GM15510 (cell line): ENCODE data around the gene CYTH4.

Experiments
- POLR2A ChIP-seq: IDR thresholded peaks from 3 replicates; pipeline ENCODE4 v1.6.1; 2011; ENCODE audit warnings: borderline replicate concordance; ENCODE audit not compliant: insufficient read length; ENCODE audit errors: extremely low read depth

Gene CYTH4

DNA sequence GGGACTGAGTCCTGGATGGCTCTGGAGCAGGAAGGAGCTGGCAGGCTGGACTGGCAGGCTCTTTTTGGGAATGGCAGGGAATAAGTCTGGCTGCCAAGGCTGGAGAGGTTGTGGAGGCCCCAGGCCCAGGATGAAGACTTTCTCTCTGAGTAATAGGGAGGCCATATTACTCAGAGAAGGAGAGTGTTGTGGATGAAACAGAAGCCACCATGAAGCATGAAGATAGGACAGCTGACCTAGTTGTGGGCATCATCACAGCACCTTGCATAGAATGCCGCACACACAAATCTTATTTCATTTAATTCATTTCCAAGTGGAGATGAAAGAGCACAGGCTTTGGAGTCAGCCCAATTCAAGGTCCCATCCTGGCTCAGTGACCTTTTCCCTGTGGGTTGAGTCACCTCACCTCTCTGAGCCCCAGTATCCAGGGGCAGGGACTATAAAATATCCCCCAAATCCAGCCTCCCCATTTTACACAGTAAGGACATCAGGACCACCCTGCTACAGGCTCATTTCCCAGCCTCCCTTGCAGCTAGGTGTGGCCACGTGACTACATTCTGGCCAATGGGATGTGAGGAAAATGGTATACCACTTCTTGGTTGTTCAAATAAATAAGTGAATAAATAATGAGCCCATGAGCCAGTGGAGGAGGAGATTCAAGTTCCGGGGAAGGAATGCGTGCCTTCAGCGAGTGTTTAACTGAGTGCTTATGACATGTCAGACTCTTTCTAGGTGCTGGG, 9.4 kb downstream of the CYTH4 start:
- TF ChIP-seq POLR2A = no peak

DNA sequence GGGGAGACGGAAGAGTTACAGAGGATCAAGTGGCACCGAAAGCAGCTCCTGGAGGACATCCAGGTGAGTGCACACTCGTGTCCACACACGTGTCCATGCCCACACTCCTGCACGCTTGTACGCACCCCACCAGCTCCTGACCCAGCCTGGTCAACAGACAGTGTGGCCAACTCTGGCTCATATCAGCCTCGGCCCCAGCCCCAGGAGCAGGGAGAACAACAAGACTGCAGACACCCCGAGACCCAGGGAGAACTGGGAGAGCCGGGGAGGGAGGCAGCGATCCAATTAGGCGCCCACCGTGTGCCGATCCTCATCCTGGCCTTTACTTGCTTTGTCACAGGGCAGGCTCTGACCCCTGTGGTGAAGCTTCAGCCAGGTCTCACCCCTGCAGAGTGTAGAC, 10.3 kb downstream of the CYTH4 start:
- TF ChIP-seq POLR2A = no peak

DNA sequence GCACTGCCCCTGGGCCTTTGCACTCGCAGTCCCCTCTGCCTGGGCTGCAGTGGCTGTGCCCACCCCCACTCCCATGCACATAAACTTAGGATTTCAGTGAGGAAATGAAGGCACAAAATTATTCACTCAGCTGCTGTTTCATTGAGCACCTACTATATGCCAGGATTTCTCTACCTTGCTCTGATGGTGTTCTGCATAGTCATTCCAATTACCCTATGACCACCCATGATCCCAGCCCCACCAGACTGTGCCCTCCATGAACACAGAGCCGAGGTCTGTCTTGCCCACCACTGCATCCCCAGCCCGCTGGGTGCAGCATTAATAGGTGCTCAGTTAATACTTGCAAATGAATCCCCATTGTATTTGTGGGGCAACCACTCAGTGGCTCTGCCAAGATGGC, 10.9 kb downstream of the CYTH4 start:
- no peak for TF ChIP-seq POLR2A

DNA sequence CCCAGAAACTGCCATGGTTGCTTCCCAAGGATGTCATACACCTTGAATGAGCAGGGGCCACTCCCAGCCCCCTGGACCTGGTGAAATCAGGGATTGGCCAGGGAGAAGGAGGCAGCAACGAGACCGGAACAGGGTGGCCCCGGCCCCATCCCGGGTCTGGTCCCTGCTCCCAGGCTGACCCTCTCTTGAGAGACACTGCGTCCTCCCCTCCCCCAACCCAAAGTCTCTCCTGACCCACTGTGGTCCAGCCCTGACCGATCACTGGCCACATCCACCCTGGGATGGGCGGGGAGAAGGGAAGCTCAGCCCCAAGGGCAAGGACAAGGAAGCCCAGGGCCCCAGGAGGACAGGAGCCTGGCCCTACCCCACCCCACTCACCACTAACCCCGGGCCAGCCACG, 12.4 kb downstream of the CYTH4 start:
- no peak for TF ChIP-seq POLR2A

DNA sequence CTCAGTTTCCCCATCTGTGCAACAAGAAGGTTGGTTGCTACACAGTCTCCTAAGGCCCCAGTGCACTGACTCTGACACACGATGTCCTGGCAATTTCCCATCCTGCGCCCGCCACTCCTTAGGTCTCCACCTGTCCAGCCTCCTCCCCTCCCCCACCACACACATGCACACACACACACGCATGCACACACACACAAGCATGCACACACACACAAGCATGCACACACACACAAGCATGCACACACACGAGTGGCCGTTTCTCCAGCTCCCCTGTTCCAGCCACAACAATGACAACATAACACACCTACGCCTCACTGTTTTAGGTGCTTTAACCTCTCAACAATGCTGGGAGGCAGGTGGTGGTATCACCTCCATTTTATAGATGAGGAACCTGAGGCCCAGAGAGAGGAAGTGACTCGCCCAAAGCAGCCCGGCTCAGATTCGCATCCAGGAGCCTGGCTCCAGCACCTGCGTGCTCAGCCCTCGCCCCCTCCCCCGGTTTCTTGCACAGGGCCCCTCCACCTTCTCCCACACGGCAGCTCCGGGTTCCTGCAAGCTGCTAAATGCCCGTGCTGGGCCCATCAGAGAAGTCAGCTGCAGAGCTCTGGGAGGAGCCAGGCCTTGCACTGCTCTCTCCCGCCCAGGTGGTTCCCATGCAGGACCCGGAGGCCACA, 13.0 kb downstream of the CYTH4 start:
- TF ChIP-seq POLR2A = no peak

DNA sequence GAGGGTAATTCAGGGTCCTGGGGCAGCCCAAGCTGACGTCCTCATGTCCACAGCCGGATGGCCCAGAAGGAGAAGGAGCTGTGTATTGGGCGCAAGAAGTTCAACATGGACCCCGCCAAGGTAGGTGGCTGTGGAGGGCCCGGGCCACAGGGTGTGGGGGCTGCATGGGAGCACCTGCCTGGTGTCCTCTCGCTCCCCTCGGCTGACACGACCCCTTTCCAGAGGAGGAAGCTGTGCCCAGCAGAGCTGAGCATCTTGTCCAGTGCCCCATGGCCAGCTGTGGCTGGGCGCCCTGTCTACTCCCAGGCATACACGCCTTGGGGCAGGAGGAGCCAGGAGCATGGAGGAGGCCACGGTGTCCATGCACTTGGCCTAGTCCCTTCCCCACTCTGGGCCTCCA, 13.6 kb downstream of the CYTH4 start:
- TF ChIP-seq POLR2A = no peak

DNA sequence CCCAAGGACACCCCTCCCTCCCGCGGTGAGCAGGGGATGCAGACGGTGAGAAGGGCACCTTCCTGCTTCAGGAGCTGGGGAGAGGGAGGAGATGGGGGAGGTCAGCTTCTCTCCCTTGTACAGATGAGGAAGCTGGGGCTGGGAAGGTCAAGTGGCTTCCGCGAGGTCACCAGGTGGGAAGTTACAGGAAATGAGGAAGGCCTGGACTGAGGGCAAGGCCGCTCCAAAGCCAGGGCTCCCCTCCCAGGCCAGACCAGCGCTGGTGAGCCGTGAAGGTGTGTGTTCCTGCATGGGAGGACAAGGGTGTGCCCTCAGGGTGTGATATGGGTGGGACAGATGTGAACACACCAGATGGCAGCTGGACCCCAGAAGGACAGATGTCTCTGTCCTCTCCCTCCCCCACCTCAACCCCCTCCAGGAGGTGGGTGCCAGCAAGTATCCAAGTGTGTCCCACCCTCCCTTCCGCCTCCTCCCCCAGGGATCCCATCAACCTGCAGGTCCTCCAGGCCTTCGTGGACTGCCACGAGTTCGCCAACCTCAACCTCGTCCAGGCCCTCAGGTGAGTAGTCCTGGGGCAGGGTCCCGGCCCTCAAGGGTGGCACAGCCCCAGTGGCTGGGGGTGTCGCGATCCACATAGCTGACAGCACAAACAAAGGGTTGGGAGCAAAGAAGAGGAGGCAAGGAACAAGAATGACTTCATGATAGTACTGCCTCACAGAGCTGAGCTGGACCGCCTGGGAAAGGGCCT, 16.6 kb downstream of the CYTH4 start:
- no peak for TF ChIP-seq POLR2A

DNA sequence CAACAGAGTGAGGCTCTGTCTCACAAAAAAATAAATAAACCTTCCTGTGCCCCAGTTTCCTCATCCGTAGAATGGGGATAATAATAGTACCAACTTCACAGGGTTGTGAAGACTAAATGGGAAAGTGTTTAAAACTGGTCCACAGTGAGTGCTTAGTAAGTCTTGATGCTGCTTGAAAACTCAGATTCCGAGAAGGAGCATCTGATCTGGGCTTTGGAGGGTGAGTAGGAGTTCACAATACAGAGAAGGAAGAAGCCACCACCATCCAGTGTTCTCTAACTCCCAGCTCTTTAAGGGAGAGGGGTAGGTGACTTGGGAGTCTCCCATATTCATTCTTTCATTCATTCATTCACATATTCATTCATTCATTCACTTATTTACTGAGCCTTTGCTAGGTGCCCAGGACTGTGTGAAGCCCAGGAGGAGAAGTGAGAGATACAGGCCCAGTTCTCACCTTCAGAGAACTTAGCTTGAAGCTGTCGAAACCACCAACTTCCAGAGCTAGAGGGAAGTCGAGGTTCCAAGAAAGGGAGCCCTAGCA, 17.7 kb downstream of the CYTH4 start:
- TF ChIP-seq POLR2A = no peak

DNA sequence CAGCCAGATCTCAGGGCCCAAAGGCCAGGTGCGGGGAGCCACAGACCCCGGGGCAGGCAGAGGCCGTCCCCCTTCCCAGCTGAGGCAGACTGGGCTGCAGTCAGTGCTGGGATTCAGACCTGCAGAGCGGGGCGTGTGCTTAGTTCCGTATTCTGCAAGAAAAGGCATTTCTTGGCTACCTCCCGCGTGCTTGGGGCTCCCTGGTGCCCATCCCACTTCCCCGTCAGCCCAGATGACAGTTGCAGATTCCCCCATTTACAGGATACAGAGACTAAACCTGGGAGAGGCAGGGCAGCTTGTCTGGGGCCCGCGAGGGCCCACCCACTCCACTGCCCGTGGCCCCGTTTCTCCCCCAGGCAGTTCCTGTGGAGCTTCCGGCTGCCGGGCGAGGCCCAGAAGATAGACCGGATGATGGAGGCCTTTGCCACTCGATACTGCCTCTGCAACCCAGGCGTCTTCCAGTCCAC, 18.3 kb downstream of the CYTH4 start:
- TF ChIP-seq POLR2A = no peak

DNA sequence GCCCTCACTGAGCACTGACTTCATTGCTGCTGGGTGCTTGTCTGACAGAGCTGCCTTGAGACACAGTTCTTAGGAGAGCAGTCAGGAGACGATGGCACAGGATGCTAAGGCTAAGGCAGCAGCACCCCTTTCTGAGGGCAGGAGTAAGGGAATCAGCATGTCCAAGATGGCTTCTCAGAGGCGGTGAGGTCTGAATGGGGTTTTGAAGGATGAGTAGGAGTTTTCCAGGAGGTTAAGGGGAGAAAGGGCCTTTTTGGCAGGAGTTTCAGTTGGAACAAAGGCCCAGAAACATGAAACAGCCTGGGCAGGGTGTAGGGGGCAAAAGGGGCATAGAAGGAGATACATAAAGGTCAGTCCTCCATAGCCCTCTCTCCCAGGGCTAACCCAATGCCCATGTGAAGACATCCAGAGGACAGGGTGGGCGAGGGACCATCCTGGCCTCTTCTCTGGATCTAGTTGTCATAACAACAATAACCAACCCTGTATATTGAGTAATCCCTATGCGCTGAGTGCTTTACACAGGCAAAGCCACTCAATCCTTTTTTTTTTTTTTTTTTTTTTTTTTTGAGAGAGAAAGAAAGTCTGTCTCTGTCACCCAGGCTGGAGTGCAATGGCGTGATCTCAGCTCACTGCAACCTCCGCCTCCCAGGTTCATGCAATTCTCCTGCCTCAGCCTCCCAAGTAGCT, 19.0 kb downstream of the CYTH4 start:
- TF ChIP-seq POLR2A = no peak

DNA sequence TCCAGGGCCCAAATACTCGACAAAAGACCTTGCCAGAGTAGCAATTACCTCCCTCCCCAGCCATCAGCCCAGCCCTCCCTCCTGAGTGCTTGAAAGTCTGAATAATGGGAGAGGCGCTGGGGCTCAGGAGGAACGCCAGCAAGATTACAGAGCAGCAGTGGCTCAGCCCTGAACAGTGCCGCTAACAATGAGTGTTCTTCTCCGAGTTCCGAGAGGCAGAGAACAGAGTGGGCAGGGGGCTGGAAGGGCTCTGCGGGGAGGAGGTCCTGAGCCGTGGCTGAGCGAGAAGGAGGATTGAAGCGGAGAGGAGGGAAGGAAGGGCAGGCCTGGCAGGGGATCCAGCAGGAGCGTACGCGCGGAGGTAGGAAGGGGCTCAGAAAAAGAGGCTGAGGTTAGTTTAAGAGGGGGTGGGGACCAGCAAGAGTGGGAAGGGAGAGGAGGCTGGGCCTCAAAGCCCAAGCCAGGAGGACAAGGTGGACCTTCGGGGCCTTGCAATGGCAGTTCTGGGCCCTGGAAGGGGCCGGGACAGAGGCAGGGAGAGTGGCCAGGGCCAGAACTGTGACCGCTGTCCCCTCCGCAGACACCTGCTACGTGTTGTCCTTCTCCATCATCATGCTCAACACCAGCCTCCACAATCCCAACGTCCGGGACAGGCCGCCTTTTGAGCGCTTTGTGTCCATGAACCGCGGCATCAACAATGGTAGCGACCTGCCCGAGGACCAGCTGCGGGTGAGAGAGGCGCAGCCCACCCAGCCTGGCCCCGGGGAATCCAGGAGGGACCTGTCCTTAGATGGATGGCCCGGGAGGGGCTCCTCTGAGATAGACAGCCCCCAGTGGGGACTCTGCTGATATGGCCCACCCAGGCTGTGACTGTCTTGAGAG, 20.6 kb downstream of the CYTH4 start:
- TF ChIP-seq POLR2A = no peak

DNA sequence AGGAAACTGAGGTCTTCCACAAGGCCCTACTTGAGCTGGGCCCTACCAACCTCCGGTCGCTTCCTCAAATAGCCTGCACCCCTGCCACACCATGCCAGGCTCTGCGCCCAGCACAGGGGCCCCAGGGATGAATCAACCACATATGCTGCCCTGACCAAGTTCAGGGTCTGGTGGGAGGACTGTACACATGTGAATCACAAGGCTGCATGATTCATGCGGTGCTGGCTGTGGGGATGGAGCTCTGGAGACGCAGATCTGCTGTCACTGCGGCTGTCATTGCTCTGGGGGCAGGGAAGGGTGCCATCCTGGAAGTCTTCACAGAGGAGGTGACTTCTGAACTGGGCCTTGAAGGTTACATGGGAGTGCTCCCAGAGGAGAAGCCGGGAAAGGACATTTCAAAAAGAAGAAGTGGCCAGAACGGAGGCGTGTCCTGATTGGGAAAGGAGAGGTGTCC, 21.5 kb downstream of the CYTH4 start:
- no peak for TF ChIP-seq POLR2A

DNA sequence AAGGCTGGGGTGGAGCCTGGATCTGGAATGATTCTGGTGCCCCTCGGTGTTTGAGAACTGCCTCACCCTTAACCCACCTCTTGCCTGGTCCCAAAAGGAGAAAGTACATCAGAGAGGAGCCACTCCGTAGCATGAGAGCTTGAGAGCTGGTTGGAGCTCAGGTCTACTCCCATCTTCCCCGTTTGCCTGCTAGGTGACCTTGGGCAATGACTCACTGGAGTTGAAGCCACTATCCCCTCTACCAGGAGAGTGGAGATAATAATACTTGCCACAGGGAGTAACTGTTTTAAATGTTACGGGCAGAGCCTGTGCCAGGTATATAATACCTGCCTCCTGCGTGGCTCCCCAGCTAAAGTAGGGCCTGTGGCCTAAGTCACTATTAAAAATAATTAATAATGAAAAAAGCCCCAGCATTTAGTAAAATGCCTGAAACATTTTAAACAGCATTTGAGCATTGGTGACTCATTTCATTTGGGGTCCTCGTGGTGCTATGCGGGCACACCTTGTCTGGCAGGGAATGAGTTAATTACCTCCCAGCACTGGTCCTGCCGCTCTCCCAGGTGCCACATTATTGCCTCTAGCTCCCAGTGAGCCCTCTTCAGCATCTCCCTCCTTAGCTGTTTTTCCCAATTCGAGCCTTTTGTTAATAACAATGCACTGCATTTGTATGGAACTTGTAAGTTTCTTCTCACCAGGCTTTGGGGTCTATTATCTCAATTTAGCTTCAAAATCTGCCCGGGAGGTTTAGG, 22.5 kb downstream of the CYTH4 start:
- no peak for TF ChIP-seq POLR2A
